Suppressor macrophage (primary cell): ENCODE data around the gene OPCML.
"Not testable (repeated sequence)": the region's sequence is repeated elsewhere in the genome, so short reads cannot be mapped to it uniquely, and the experiment has no call there.

Source experiments
- DNase-seq, 4 experiments: peaks; one replicate each; pipeline ENCODE4 v3.0.0-alpha.2; 2020 to 2022

The OPCML gene

GRCh38 chr11:132395434-132395833, 1136.9 kb downstream of the OPCML start:
- no peak for DNase-seq

GRCh38 chr11:132379540-132379939, 1152.8 kb downstream of the OPCML start:
- no peak for DNase-seq

GRCh38 chr11:132373405-132374143, 1158.7 kb downstream of the OPCML start:
- no peak for DNase-seq

GRCh38 chr11:132370114-132370513, 1162.2 kb downstream of the OPCML start:
- not testable (repeated sequence) for DNase-seq

- DNase-seq = no peak
These were observed 1165.0 kb downstream of the OPCML start for GRCh38 chr11:132367293-132367692.

- no peak for DNase-seq
These were observed 1166.7 kb downstream of the OPCML start for GRCh38 chr11:132365650-132366049.
